Transverse colon (tissue), 4 donors: ENCODE results near the gene SDSL. TPM values are rescaled to one million over a fixed set of nuclear protein-coding genes. Genes with fewer than 3 reads are reported as not detected.

ENCODE experiments used
- DNase-seq: peaks from one replicate; pipeline ENCODE4 v3.0.0-alpha.2; 2019
- H3K27ac ChIP-seq, 4 donors: fragments of 200-600 bp; sonication (generic); 2 replicates each; pipeline ENCODE4 v1.5.1; 2016 to 2018; ENCODE audit warnings: inconsistent platforms in 4 of 4
- H3K27me3 ChIP-seq: fragments of 200-600 bp; sonication (generic); 2 replicates; pipeline ENCODE4 v1.5.1; 2017; ENCODE audit warnings: inconsistent platforms
- H3K36me3 ChIP-seq, 4 donors: fragments of 200-600 bp; sonication (generic); 2 replicates each; pipeline ENCODE4 v1.5.1; 2017 to 2019; ENCODE audit warnings: inconsistent platforms in 4 of 4
- H3K4me1 ChIP-seq, 4 donors: fragments of 200-600 bp; sonication (generic); 2 replicates each; pipeline ENCODE4 v1.5.1; 2017 to 2020; ENCODE audit warnings: inconsistent platforms in 4 of 4
- H3K4me3 ChIP-seq, 4 donors: fragments of 200-600 bp; sonication (generic); 1 replicate in 1 of 4; 2 replicates in 3 of 4; pipeline versions ENCODE4 v1.5.1 to v1.6.1; 2017 to 2019; ENCODE audit warnings: inconsistent platforms in 4 of 4
- H3K9me3 ChIP-seq, 2 donors: fragments of 200-600 bp; sonication (generic); 2 replicates each; pipeline ENCODE4 v1.5.1; 2017 to 2019; ENCODE audit warnings: inconsistent platforms in 2 of 2
- CTCF ChIP-seq, 5 experiments: fragments of 200-600 bp in 3 of 5; fragments of 450-650 bp in 2 of 5; sonication (generic) in 3 of 5; IDR thresholded peaks; 1 replicate in 2 of 5; 2 replicates in 3 of 5; pipeline ENCODE4 v1.5.1; 2016 to 2017; ENCODE audit warnings: antibody characterized with exemption in 5 of 5, inconsistent platforms in 3 of 5, mild to moderate bottlenecking in 2 of 5, moderate library complexity in 1 of 5
- EP300 ChIP-seq: sonication (generic); formaldehyde crosslinking; IDR thresholded peaks from one replicate; pipeline ENCODE4 v1.6.1; 2017; ENCODE audit warnings: antibody characterized with exemption, low read depth
- POLR2A ChIP-seq: fragments of 450-650 bp; IDR thresholded peaks from one replicate; pipeline ENCODE4 v1.6.1; 2016; ENCODE audit warnings: antibody characterized with exemption, mild to moderate bottlenecking, moderate library complexity
- POLR2AphosphoS5 ChIP-seq, 3 donors: sonication (generic); formaldehyde crosslinking; IDR thresholded peaks; one replicate each; pipeline ENCODE4 v1.6.1; 2016; ENCODE audit warnings: antibody characterized with exemption in 3 of 3
- WGBS, 2 donors: methylation state at CpG; one replicate each; pipeline ENCODE4 v1.1.5; 2018; ENCODE audit warnings: low coverage in 1 of 2; 5-methylcytosine and 5-hydroxymethylcytosine counted together
- in situ Hi-C, 4 donors: fragments of 200-750 bp; cut with MboI; loops; one replicate each; pipeline versions ENCODE4 v1.15.0 to v1.15.1; 2017; ENCODE audit warnings: low sequenced_read_pairs in 3 of 4, low pct_ligation_motif_present in 1 of 4, low pct_unique_long_range_greater_than_20kb in 1 of 4
- intact Hi-C: fragments of 100-400 bp; cut with DNase I; formaldehyde crosslinking; loops from one replicate; pipeline ENCODE4 v1.15.1; 2023; ENCODE audit warnings: low total_unique reads
- total RNA-seq, 4 donors: library from RNA; depleted of rRNA; stranded (reverse); fragments of >200 nt; gene quantifications; one replicate each; pipeline ENCODE4 v1.1.0, GENCODE V29; 2016

SDSL gene
- total RNA-seq, 4 donors from 2014 or later = 7.4 to 16.8 (median 13.1) TPM

DNA sequence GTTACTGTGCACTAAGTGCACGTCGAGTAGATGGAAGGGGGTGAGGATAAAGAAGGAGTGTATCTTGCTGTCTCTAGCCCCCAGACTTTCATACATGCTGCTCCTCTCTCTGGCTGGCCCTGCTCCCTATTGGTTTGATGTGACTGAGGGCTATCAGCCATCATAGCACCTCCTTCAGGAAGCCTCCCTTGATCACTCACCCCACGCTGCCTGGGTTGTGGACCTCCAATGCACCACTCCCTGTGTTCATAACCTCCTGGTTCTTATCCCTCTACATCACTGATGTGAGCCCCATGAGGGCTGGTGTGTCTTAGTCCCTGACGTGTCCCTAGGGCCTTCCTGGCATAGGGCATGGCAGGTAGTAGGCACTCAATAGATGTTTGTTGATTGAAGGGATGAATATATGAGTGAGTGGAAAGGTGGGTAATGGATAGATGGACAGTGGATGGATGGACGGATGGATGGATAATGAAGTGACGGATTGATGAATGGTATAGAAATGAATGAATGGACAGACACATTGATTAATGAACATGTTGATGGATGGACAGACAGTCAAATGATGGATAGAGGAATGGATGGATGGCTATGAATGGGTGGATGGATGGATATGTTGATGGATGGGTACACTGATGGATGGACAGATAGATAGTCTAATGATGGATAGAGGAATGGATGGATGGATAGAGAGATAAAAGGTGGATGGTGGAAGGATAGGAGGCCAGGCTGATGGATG is 15.0 kb downstream of the SDSL start:
- no peak for DNase-seq
- Histone ChIP-seq H3K27ac (no peak overlapping the region), H3K27me3 (no peaks in the 10 kb centered on the region), H3K4me1 (no peaks in the 10 kb centered on the region), H3K36me3 (no peaks in the 10 kb centered on the region), H3K4me3 (no peak overlapping the region), H3K9me3 (no peaks in the 10 kb centered on the region)
- intact Hi-C loops (no loop called here), in situ Hi-C loops (loop anchor here in 2 of 4 donors (10.0 to 25.0 kb wide), 2 partner anchors 242 to 475 kb away; no protein-coding TSS in a partner anchor)
- 70 to 81% methylated on average over 4 to 6 of the region's 6 CpGs for WGBS, 2 donors
- TF ChIP-seq CTCF (IDR thresholded peaks at IDR 0.05) (no peak), POLR2A (no peak), POLR2AphosphoS5 (IDR thresholded peaks at IDR 0.05) (no peak), EP300 (no peak)

DNA sequence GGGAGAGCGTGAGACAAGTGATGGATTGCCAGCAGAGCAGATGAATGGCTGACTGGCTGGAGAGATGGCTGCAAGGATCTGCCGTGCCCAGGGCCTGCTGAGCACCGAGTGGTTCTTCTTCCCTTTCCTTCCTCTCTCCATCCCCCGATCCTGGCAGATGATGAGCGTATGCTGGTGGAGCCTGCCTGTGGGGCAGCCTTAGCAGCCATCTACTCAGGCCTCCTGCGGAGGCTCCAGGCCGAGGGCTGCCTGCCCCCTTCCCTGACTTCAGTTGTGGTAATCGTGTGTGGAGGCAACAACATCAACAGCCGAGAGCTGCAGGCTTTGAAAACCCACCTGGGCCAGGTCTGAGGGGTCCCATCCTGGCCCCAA is 15.5 kb downstream of the SDSL start:
- 64 to 72% methylated on average over 3 to 8 of the region's 9 CpGs for WGBS, 2 donors
- in situ Hi-C loops = loop anchor here in 2 of 4 donors (10.0 to 25.0 kb wide), 2 partner anchors 243 to 475 kb away; no protein-coding TSS in a partner anchor
- Histone ChIP-seq H3K36me3 (no peaks in the 10 kb centered on the region), H3K4me3 (no peak overlapping the region), H3K9me3 (no peaks in the 10 kb centered on the region), H3K27ac (no peak overlapping the region), H3K27me3 (no peaks in the 10 kb centered on the region), H3K4me1 (no peaks in the 10 kb centered on the region)
- DNase-seq = no peak
- TF ChIP-seq POLR2AphosphoS5 (IDR thresholded peaks at IDR 0.05) (no peak), CTCF (IDR thresholded peaks at IDR 0.05) (no peak), EP300 (no peak), POLR2A (no peak)
- intact Hi-C loops = no loop called here

GRCh38 chr12:113438523-113439300 is 16.5 kb downstream of the SDSL start:
- DNase-seq = no peak
- Histone ChIP-seq H3K27me3 (no peaks in the 10 kb centered on the region), H3K4me3 (no peak overlapping the region), H3K4me1 (no peaks in the 10 kb centered on the region), H3K9me3 (no peaks in the 10 kb centered on the region), H3K36me3 (no peaks in the 10 kb centered on the region), H3K27ac (no peak overlapping the region)
- intact Hi-C loops = no loop called here
- no peak for TF ChIP-seq CTCF (IDR thresholded peaks at IDR 0.05)
- no peak for TF ChIP-seq POLR2A
- no peak for TF ChIP-seq EP300
- TF ChIP-seq POLR2AphosphoS5 (IDR thresholded peaks at IDR 0.05) = no peak
- in situ Hi-C loops = loop anchor here in 2 of 4 donors (10.0 to 25.0 kb wide), 2 partner anchors 244 to 474 kb away; no protein-coding TSS in a partner anchor
- 69 to 73% methylated on average over 3 to 4 of the region's 4 CpGs for WGBS, 2 donors

DNA sequence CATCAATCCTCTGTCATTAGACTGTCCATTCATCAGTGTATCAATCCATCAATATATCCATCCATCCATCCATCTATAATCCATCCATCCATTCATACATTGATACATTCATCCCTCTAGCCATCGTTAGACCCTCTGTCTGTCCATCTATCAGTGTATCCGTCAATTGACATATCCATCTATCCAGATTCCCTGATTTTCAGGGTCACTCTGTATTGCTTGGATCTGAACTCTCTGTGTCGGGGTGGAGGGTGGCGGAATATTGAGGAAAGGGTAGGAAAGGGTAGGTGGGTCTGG is 17.1 kb downstream of the SDSL start:
- Histone ChIP-seq H3K27ac (no peak overlapping the region), H3K9me3 (no peaks in the 10 kb centered on the region), H3K36me3 (no peaks in the 10 kb centered on the region), H3K27me3 (no peaks in the 10 kb centered on the region), H3K4me3 (no peak overlapping the region), H3K4me1 (no peaks in the 10 kb centered on the region)
- WGBS, 2 donors = 37 to 70% methylated on average over 3 to 4 of the region's 4 CpGs
- TF ChIP-seq POLR2AphosphoS5 (IDR thresholded peaks at IDR 0.05) (no peak), POLR2A (no peak), CTCF (IDR thresholded peaks at IDR 0.05) (no peak), EP300 (no peak)
- in situ Hi-C loops (loop anchor here in 2 of 4 donors (10.0 to 25.0 kb wide), 2 partner anchors 244 to 473 kb away; no protein-coding TSS in a partner anchor), intact Hi-C loops (no loop called here)
- no peak for DNase-seq
